GF-D8 (cell line): ENCODE results near the gene ATXN3L.

Experiments used
- DNase-seq: peaks from one replicate; lab custom pipeline; 2025; lab: John Stamatoyannopoulos, UW

The ATXN3L gene

GRCh38 chrX:13319953-13320352, at the start of gene ATXN3L:
Gene ATXN3L (minus strand): TSS chrX:13320053. CDS start chrX:13319934, 119 bp downstream.
- DNase-seq, result no peak

DNA sequence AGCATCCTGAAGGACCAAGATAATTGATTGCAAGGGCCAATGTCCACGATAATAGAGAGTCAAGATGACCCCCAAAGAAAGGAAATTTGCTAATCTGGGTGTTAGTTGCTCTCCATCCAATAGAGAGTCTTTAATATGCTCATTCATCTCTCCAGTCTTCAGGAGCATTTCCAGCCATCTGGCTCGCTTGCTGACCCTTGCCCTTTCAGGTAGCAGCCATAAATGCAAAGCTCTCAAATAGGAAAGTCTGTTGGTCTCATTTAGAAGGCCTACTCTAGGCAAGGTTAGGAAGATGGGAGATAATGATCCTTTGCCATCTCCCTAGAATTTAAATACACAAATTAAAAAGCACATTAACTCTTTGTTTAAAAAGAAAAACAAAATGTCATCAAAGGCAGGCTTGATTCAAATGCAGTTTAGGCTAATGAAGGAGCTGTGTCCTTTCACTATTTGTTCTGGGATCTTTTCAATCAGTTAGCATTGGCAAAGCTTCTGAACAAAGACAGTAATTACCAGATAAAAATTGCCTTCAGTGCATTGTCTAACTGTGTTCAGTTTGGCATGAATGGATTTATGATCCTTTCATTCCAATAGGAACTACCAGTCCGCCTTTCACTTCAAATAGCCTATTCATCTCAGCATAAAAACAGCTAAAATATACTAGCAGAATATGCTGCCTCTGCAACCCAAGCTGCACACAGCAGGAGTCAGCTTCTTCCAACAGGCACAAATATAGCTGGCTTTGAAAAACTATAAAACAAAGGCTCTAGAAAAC, 49.6 kb upstream of the ATXN3L start:
- no peak for DNase-seq

DNA sequence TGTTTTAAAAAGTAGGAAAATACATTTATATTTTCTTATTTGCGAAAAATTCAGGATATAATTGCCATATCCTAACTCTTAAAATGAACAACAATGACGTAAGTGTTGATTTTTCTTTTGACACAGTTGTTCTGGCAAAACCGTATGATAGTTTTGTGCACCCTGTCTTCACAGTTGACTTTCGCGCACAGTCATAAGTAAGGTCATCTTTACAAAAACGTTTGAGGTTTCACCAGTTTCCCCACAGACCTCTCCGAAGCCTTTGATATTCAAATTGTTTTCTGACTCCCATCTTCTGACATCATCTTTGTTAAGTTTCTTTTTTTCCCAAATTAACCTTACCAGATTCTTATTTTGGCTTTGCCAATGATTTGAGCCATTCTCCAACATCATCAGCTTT, 48.1 kb upstream of the ATXN3L start:
- no peak for DNase-seq

DNA sequence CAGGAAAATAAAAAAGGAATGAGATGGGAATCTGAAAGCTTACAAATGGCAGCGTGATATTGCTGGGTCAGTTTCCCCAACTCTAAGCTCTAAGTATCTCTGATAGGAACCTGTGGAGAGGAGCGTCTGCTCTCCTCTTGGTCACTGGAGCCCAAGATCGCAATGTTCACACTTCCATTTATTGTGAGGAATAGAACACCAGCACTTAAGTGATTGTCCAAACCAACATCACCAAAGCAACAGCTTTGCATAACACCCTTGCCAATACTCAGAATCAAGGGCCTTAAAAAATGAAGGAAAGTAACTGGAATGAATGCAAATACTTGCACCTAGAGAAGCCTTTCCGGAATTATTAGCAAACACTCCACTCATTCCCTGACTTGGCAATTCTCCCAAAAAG, 46.8 kb upstream of the ATXN3L start:
- DNase-seq, result no peak

GRCh38 chrX:13365161-13365560, 45.3 kb upstream of the ATXN3L start:
- DNase-seq, result no peak

GRCh38 chrX:13364230-13364857, 44.5 kb upstream of the ATXN3L start:
- no peak for DNase-seq

DNA sequence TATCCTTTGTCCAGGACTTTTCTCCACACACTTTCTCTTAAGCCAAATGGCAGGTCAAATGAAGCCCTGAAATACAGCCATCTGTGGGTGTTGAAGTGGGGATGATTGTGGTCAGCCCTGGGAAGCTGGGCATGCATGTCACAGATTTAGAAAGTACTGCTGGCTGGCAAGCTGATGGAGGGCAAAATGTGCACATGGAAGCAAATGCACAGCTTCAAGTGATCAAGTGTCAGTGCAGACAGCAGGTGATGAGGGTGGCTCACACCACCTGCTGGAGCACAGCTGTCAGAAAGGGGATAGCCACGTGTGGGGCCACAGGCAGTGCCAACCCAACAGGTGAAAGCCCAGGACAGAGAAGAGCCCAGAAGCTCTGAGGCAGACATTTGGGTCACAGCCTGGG, 40.3 kb upstream of the ATXN3L start:
- no peak for DNase-seq

DNA sequence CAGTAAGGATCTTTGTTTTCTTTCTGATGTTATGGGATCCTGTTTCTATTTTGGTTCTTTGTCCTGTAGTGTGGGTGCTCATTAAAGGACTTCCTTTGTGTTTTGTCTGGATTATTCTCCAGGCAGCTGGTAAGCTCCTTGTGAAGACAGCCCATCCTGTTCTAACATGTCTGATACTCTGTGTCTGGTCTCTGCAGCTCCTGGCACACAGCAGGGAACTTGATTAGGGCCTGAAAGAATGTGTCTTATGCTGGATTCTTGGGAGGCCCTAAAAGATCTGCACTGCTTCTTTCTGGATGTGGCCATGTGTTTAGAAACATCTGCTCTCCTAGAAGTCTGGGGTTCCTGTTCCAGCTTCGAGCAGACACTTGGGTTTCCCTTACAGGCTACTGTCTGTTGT, 38.1 kb upstream of the ATXN3L start:
- no peak for DNase-seq

- no peak for DNase-seq
Observed at GRCh38 chrX:13346646-13347045, 26.8 kb upstream of the ATXN3L start.

DNA sequence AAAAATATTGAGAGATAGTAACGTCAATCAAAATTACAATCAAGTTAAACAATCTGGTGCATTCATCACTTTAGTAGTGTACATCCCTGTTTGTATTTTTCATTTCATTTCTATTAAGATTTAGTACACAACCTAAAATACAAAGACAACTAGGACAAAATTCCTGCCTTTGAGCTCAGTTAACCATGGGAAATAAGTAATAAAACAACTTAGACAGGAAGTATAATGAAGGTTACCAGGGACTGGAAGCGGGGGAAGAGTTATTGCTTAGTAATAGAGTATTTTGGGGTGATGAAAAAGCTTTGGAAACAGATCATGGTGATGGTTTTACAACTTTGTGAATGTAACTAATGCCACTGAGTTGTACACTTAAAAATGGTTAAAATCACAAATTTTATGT, 25.6 kb upstream of the ATXN3L start:
- DNase-seq, result no peak

DNA sequence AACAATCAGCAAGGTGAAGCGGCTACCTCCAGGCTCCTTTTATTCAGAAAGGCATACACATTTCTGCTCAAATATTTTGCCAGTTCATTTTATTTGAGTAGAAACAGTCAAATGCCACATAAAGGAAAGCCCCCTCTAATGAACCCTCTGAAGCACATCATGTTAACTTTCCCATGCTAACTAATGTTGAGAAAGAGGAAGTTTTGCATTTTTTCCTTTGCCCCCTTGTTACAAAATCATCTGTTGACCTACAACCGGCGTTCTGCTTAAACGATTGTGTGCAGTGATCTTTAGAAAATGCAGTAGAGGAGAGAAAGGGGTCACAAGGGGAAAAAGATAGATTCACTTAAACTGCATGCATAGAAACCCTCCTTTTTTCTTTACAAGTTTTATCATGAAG, 25.2 kb upstream of the ATXN3L start:
- no peak for DNase-seq

GRCh38 chrX:13341491-13342101, 21.7 kb upstream of the ATXN3L start:
- no peak for DNase-seq

GRCh38 chrX:13340182-13340791, 20.4 kb upstream of the ATXN3L start:
- DNase-seq, result no peak

DNA sequence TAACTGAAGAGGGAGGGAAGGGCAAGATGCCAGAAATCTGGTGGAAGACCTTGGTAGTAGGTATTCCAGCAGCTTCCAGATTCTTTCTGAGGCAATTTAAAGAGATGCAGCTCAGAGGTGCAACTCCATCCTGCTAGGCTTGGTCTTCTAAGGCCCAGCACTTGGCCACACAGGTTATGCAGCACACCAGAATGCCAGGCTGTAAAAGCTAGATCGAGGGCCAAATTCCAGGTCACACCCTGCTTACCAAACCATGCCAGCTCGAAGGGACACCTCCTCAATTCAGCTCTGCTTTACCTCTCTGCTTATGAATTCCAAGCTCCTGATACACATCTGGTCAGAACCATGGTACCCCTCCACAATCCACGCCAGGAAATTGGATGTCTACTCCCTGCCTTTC, 19.8 kb upstream of the ATXN3L start:
- DNase-seq, result no peak

GRCh38 chrX:13338996-13339515, 19.2 kb upstream of the ATXN3L start:
- no peak for DNase-seq

GRCh38 chrX:13334491-13334890, 14.6 kb upstream of the ATXN3L start:
- DNase-seq, result no peak

GRCh38 chrX:13330446-13330845, 10.6 kb upstream of the ATXN3L start:
- DNase-seq, result no peak

DNA sequence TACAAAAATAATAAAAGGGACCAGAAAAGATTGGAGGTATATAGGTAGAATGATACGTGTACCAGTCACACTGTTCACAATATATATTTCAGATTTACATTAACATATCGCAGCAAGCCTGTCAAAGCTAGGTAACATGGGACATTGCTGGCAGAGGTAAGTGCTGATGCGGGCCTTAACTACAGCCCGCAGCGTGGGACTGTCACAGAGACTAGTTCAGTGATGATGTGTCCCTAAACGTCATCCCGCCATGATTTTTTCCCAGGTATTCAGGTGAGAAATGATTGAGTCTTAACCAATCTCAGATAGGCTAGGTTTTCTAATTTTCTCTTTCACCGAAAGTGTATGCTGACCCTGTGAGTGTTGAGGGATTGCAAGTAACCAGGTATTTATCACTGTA, 7.8 kb upstream of the ATXN3L start:
- no peak for DNase-seq

GRCh38 chrX:13323241-13323640, 3.4 kb upstream of the ATXN3L start:
- DNase-seq, result no peak

- no peak for DNase-seq
Observed at GRCh38 chrX:13317366-13317765, 2.5 kb downstream of the ATXN3L start.

DNA sequence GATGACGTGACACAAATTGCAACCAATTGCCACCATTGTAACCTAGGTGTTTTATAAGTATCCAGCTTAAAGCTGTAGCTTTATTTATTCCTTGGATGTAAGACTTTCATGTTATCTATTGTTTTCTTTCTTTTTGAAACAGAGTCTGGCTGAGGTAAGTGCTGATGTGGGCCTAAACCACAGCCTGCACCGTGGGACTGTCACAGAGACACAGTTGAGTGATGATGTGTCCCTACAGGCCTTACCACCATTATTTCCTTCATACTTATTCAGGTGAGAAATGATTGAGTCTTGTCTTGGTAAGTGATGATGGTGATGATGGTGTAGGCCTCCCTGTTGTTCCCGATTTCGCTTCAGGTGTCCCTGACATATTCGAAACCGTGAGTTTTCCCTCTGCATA, 8.3 kb downstream of the ATXN3L start:
- DNase-seq, result no peak

DNA sequence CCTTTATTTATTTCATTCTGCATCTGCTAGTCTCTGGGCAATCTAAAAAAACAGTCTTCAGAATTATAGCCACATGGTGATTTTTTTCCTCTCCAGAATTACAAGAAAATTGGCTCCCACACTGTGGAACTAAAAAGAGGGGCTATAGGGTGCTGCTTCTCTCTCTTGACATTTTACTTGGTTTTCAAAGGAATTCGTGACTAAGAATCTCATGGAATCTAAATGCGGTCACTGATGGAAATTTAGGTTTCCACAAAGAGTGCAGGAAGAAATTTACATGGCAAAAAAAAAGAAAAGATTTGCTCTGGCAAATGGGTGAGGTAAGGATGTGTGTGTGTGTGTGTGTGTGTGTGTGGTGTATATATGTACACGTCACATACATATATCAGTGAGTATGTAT, 10.2 kb downstream of the ATXN3L start:
- no peak for DNase-seq

DNA sequence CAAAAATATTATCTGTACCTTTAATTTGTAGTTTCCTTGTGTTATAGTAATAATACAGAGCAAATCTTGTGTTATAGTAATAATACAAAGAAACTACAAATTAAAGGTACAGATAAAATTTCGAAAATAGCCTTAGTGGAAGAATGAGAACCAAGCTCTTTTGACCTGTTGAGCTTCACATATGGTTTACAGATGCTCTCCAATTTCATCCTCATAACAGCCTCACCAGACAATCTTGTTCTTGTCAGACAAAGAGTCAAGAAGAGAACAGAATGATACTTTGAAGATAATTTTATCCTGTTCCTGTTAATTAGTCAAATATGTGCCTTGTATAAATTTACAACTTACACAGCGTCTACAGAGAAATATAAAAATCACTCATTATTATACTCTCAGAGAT, 12.8 kb downstream of the ATXN3L start:
- no peak for DNase-seq
